RWPE2 (cell line): Measurements from ENCODE around the gene BGN.

Experiments used
- ATAC-seq: fragments of 200-7000 bp; cut with Tn5 transposase; 3 replicates; pipeline ENCODE4 v1.9.1; 2021; ENCODE audit warnings: low read depth
- DNase-seq: peaks from one replicate; pipeline ENCODE4 v3.0.0-alpha.2; 2020; ENCODE audit warnings: low spot score
- H3K27ac ChIP-seq: fragments of 450-650 bp; 2 replicates; pipeline ENCODE4 v1.5.1; 2017; ENCODE audit warnings: mild to moderate bottlenecking; ENCODE audit not compliant: poor library complexity, severe bottlenecking
- H3K27me3 ChIP-seq: fragments of 250-450 bp; sonication (Bioruptor Pico); 2 replicates; pipeline ENCODE4 v1.5.1; 2021; ENCODE audit warnings: mild to moderate bottlenecking, moderate library complexity; ENCODE audit not compliant: insufficient read depth, poor library complexity, severe bottlenecking
- H3K36me3 ChIP-seq: fragments of 250-450 bp; sonication (Bioruptor Pico); 2 replicates; pipeline ENCODE4 v1.5.1; 2020; ENCODE audit warnings: low read depth, mild to moderate bottlenecking, moderate library complexity
- H3K4me1 ChIP-seq: fragments of 250-450 bp; sonication (Bioruptor Pico); 2 replicates; pipeline ENCODE4 v1.5.1; 2021; ENCODE audit warnings: mild to moderate bottlenecking, moderate library complexity; ENCODE audit not compliant: insufficient read depth, poor library complexity, severe bottlenecking
- H3K4me3 ChIP-seq: fragments of 250-450 bp; sonication (Bioruptor Pico); 2 replicates; pipeline ENCODE4 v1.5.1; 2021; ENCODE audit warnings: mild to moderate bottlenecking, moderate library complexity; ENCODE audit not compliant: severe bottlenecking
- H3K9me3 ChIP-seq: fragments of 250-450 bp; sonication (Bioruptor Pico); 2 replicates; pipeline ENCODE4 v1.5.1; 2021; ENCODE audit warnings: mild to moderate bottlenecking, moderate library complexity; ENCODE audit not compliant: severe bottlenecking
- CTCF ChIP-seq: fragments of 450-650 bp; IDR thresholded peaks from one replicate; pipeline ENCODE4 v1.5.1; 2017; ENCODE audit warnings: mild to moderate bottlenecking, moderate library complexity; ENCODE audit not compliant: poor library complexity, severe bottlenecking

BGN gene

GRCh38 chrX:153557618-153558355 is 63.0 kb downstream of the BGN start:
- Histone ChIP-seq H3K27me3 (no peaks in the 10 kb centered on the region), H3K36me3 (no peaks in the 10 kb centered on the region), H3K27ac (no peak overlapping the region), H3K4me1 (no peaks in the 10 kb centered on the region), H3K4me3 (no peak overlapping the region), H3K9me3 (no peaks in the 10 kb centered on the region)
- ATAC-seq, result no peak
- TF ChIP-seq CTCF, result no peak
- no peak for DNase-seq
